H9 (cell line): ENCODE measurements around the gene SCFD2. TPM values are rescaled to one million over a fixed set of nuclear protein-coding genes. Genes with fewer than 3 reads are reported as not detected.

Source experiments
- DNase-seq: peaks from one replicate; pipeline ENCODE4 v3.0.0-alpha.2; 2017
- H2AFZ ChIP-seq: one replicate; pipeline ENCODE4 v1.6.1; 2013; ENCODE audit warnings: mild to moderate bottlenecking, low read length, control low read depth, moderate library complexity
- H2AK5ac ChIP-seq: 2 replicates; pipeline ENCODE4 v1.6.1; 2013; ENCODE audit warnings: low read length, control low read depth, mixed read lengths; ENCODE audit not compliant: insufficient read length
- H2BK120ac ChIP-seq: one replicate; pipeline ENCODE4 v1.6.1; 2013; ENCODE audit warnings: low read depth, mild to moderate bottlenecking, low read length, control low read depth, inconsistent platforms; ENCODE audit not compliant: poor library complexity, severe bottlenecking
- H2BK12ac ChIP-seq: 2 replicates; pipeline ENCODE4 v1.6.1; 2013; ENCODE audit warnings: low read length, control low read depth, mixed read lengths, low read depth; ENCODE audit not compliant: insufficient read length
- H2BK15ac ChIP-seq: 2 replicates; pipeline ENCODE4 v1.6.1; 2013; ENCODE audit warnings: low read depth, low read length, control low read depth
- H2BK20ac ChIP-seq: one replicate; pipeline ENCODE4 v1.6.1; 2013; ENCODE audit warnings: low read depth, mild to moderate bottlenecking, low read length, control low read depth, inconsistent platforms; ENCODE audit not compliant: poor library complexity, severe bottlenecking
- H2BK5ac ChIP-seq: 2 replicates; pipeline ENCODE4 v1.6.1; 2013; ENCODE audit warnings: low read length, control low read depth, mixed read lengths; ENCODE audit not compliant: insufficient read length
- H3K14ac ChIP-seq: 2 replicates; pipeline ENCODE4 v1.6.1; 2013; ENCODE audit warnings: low read length, control low read depth; ENCODE audit not compliant: insufficient read depth
- H3K18ac ChIP-seq: 2 replicates; pipeline ENCODE4 v1.6.1; 2013; ENCODE audit warnings: low read depth, mild to moderate bottlenecking, mixed read lengths, low read length, control low read depth; ENCODE audit not compliant: insufficient read length
- H3K23ac ChIP-seq: 2 replicates; pipeline ENCODE4 v1.6.1; 2013; ENCODE audit warnings: low read length, control low read depth, mixed read lengths, low read depth; ENCODE audit not compliant: insufficient read length
- H3K23me2 ChIP-seq: 2 replicates; pipeline ENCODE4 v1.6.1; 2013; ENCODE audit warnings: low read depth, mild to moderate bottlenecking, mixed read lengths, low read length, control low read depth; ENCODE audit not compliant: insufficient read length, poor library complexity, severe bottlenecking
- H3K27ac ChIP-seq: 2 replicates; pipeline ENCODE4 v1.5.1; 2013; ENCODE audit warnings: low read length, control low read depth, mixed read lengths, low read depth; ENCODE audit not compliant: insufficient read length
- H3K27me3 ChIP-seq: 2 replicates; pipeline ENCODE4 v1.6.1; 2013; ENCODE audit warnings: low read length, control low read depth, inconsistent platforms; ENCODE audit not compliant: insufficient read depth
- H3K4ac ChIP-seq: 2 replicates; pipeline ENCODE4 v1.6.1; 2013; ENCODE audit warnings: low read depth, mild to moderate bottlenecking, control low read depth, inconsistent platforms, low read length, moderate library complexity
- H3K4me1 ChIP-seq: 2 replicates; pipeline ENCODE4 v1.6.1; 2013; ENCODE audit warnings: low read length, control low read depth, inconsistent platforms; ENCODE audit not compliant: insufficient read depth
- H3K4me2 ChIP-seq: 2 replicates; pipeline ENCODE4 v1.6.1; 2013; ENCODE audit warnings: low read length, control low read depth, mixed read lengths; ENCODE audit not compliant: insufficient read length, insufficient read depth
- H3K56ac ChIP-seq: 2 replicates; pipeline ENCODE4 v1.6.1; 2013; ENCODE audit warnings: low read depth, mild to moderate bottlenecking, mixed read lengths, low read length, control low read depth; ENCODE audit not compliant: insufficient read length
- H3K79me1 ChIP-seq: 2 replicates; pipeline ENCODE4 v1.6.1; 2013; ENCODE audit warnings: low read depth, mild to moderate bottlenecking, moderate library complexity, low read length, control low read depth, inconsistent platforms; ENCODE audit not compliant: insufficient read depth, poor library complexity, severe bottlenecking
- H3K79me2 ChIP-seq: 2 replicates; pipeline ENCODE4 v1.6.1; 2013; ENCODE audit warnings: low read length, control low read depth, inconsistent platforms; ENCODE audit not compliant: insufficient read depth
- H3K9ac ChIP-seq: 2 replicates; pipeline ENCODE4 v1.6.1; 2013; ENCODE audit warnings: low read length, control low read depth, mixed read lengths; ENCODE audit not compliant: insufficient read length; ENCODE audit errors: extremely low read depth
- H3K9me3 ChIP-seq: one replicate; pipeline ENCODE4 v1.6.1; 2013; ENCODE audit warnings: low read depth, low read length, inconsistent platforms; ENCODE audit not compliant: control insufficient read depth
- H3T11ph ChIP-seq: one replicate; pipeline ENCODE4 v1.6.1; 2013; ENCODE audit warnings: mild to moderate bottlenecking, low read length, control low read depth, inconsistent platforms
- H4K20me1 ChIP-seq: one replicate; pipeline ENCODE4 v1.6.1; 2013; ENCODE audit not compliant: control insufficient read depth, insufficient read length, insufficient read depth
- H4K5ac ChIP-seq: 2 replicates; pipeline ENCODE4 v1.6.1; 2013; ENCODE audit warnings: low read depth, mild to moderate bottlenecking, mixed read lengths, low read length, control low read depth; ENCODE audit not compliant: insufficient read length
- H4K8ac ChIP-seq: replicated peaks from 2 replicates; pipeline ENCODE4 v1.6.1; 2013; ENCODE audit warnings: low read length, control low read depth, mixed read lengths, low read depth; ENCODE audit not compliant: insufficient read length
- H4K91ac ChIP-seq: 2 replicates; pipeline ENCODE4 v1.6.1; 2013; ENCODE audit warnings: low read depth, mild to moderate bottlenecking, moderate library complexity, mixed read lengths, low read length, control low read depth; ENCODE audit not compliant: insufficient read length
- H3K27ac Mint-ChIP-seq, 3 experiments: 2 replicates in 2 of 3; 3 replicates in 1 of 3; pipeline ENCODE4 v1.8.0; 2020 to 2021; ENCODE audit warnings: mixed read lengths in 3 of 3, mild to moderate bottlenecking in 1 of 3, moderate library complexity in 1 of 3
- H3K27me3 Mint-ChIP-seq: 2 replicates; pipeline ENCODE4 v1.8.0; 2021; ENCODE audit warnings: low read depth, mild to moderate bottlenecking, moderate library complexity, mixed read lengths
- H3K36me3 Mint-ChIP-seq, 3 experiments: 2 replicates in 2 of 3; 3 replicates in 1 of 3; pipeline ENCODE4 v1.8.0; 2020 to 2021; ENCODE audit warnings: low read depth in 3 of 3, mixed read lengths in 3 of 3; ENCODE audit not compliant: insufficient read depth in 1 of 3
- H3K4me1 Mint-ChIP-seq, 2 experiments: 2 replicates each; pipeline ENCODE4 v1.8.0; 2020; ENCODE audit warnings: mixed read lengths in 2 of 2
- H3K4me3 Mint-ChIP-seq, 2 experiments: 2 replicates in 1 of 2; 3 replicates in 1 of 2; pipeline ENCODE4 v1.8.0; 2020 to 2021; ENCODE audit warnings: mild to moderate bottlenecking in 2 of 2, mixed read lengths in 2 of 2, moderate library complexity in 1 of 2
- H3K9me3 Mint-ChIP-seq, 2 experiments: 2 replicates in 1 of 2; 3 replicates in 1 of 2; pipeline ENCODE4 v1.8.0; 2020; ENCODE audit warnings: mild to moderate bottlenecking in 2 of 2, mixed read lengths in 2 of 2, moderate library complexity in 1 of 2
- CTCF ChIP-seq: fragments of 200-600 bp; sonication (generic); conservative IDR thresholded peaks from 3 replicates; pipeline ENCODE4 v1.8.0; 2021; ENCODE audit warnings: antibody characterized with exemption, mild to moderate bottlenecking
- WGBS: extraction: QIAGEN DNeasy Blood & Tissue Kit; methylation state at CpG from one replicate; pipeline ENCODE4 v1.1.7; 2013; ENCODE audit warnings: missing lambda C conversion rate, low lambda C conversion rate, mixed read lengths; ENCODE audit not compliant: insufficient read length; ENCODE audit errors: extremely low coverage; 5-methylcytosine and 5-hydroxymethylcytosine counted together
- total RNA-seq: library from RNA; stranded (reverse); gene quantifications from 2 replicates; pipeline ENCODE4 v1.2.1, GENCODE V29; 2021

SCFD2 gene
- total RNA-seq, 1 experiment from 2014 or later: 10.1 TPM

- Histone ChIP-seq H4K20me1 (no peaks in the 10 kb centered on the region), H3K4ac (no peak overlapping the region), H2BK12ac (no peak overlapping the region), H3K18ac (no peak overlapping the region), H3K14ac (no peak overlapping the region), H3K9ac (no peak overlapping the region), H4K8ac (no peak overlapping the region), H2BK5ac (no peak overlapping the region), H4K91ac (no peak overlapping the region), H4K5ac (no peak overlapping the region), H3K4me1 (no peaks in the 10 kb centered on the region), H2AFZ (no peak overlapping the region), H3T11ph (no peak overlapping the region), H3K4me2 (no peak overlapping the region), H3K79me2 (no peaks in the 10 kb centered on the region), H2BK15ac (no peak overlapping the region), H3K79me1 (no peaks in the 10 kb centered on the region), H3K9me3 (no peaks in the 10 kb centered on the region), H2BK120ac (no peak overlapping the region), H3K27me3 (no peaks in the 10 kb centered on the region), H3K23ac (no peak overlapping the region), H3K56ac (no peak overlapping the region), H2BK20ac (no peak overlapping the region), H3K23me2 (no peaks in the 10 kb centered on the region), H3K27ac (no peak overlapping the region), H2AK5ac (no peak overlapping the region)
- Mint-ChIP-seq H3K4me1 (no peaks in the 10 kb centered on the region), H3K4me3 (no peak overlapping the region), H3K9me3 (no peaks in the 10 kb centered on the region), H3K27ac (no peak overlapping the region), H3K27me3 (no peaks in the 10 kb centered on the region), H3K36me3 (peaks cover 0 to 2% (median 0%) of the 10 kb centered on the region in 3 experiments; a peak in 2 of 7 replicates)
- WGBS: no CpG with 5 or more reads among the region's 4 CpGs
- DNase-seq: no peak
- no peak for TF ChIP-seq CTCF
These were observed 233.5 kb downstream of the SCFD2 start for GRCh38 chr4:53132132-53132891.
